HG03280 (cell line): ENCODE measurements around the gene ATF2.

Source experiments
- ATAC-seq: cut with Tn5 transposase; IDR thresholded peaks from one replicate; pipeline ENCODE4 v1.9.1; 2021; ENCODE audit warnings: mild to moderate bottlenecking, moderate library complexity; ENCODE audit not compliant: unreplicated experiment

ATF2 gene

GRCh38 chr2:175030380-175031271, 137.4 kb downstream of the ATF2 start:
- ATAC-seq, result no peak

GRCh38 chr2:175027755-175028154, 140.2 kb downstream of the ATF2 start:
- ATAC-seq, result no peak

GRCh38 chr2:175026385-175026784, 141.6 kb downstream of the ATF2 start:
- ATAC-seq, result no peak

GRCh38 chr2:175025946-175026345, 142.1 kb downstream of the ATF2 start:
- ATAC-seq, result no peak

GRCh38 chr2:175025233-175025632, 142.8 kb downstream of the ATF2 start:
- no peak for ATAC-seq

- ATAC-seq, result no peak
Observed at GRCh38 chr2:175022923-175023322, 145.1 kb downstream of the ATF2 start.
